Chondrocyte (in vitro differentiated cells): ENCODE measurements around the gene ZNF710. TPM values are rescaled to one million over a fixed set of nuclear protein-coding genes. Genes with fewer than 3 reads are reported as not detected.
"Not testable (repeated sequence)": the region's sequence is repeated elsewhere in the genome, so short reads cannot be mapped to it uniquely, and the experiment has no call there.

Experiments used
- DNase-seq: peaks from one replicate; pipeline ENCODE4 v3.0.0; 2021; ENCODE audit warnings: mixed read lengths, low spot score
- H3K27ac Mint-ChIP-seq: one replicate; pipeline ENCODE4 v1.8.0; 2021; ENCODE audit warnings: mild to moderate bottlenecking, moderate library complexity, mixed read lengths; ENCODE audit not compliant: unreplicated experiment
- H3K27me3 Mint-ChIP-seq: 2 replicates; pipeline ENCODE4 v1.8.0; 2021; ENCODE audit warnings: low read depth, mixed read lengths
- H3K36me3 Mint-ChIP-seq: 2 replicates; pipeline ENCODE4 v1.8.0; 2021; ENCODE audit warnings: low read depth, mixed read lengths
- H3K4me1 Mint-ChIP-seq: 2 replicates; pipeline ENCODE4 v1.8.0; 2021; ENCODE audit warnings: low read depth, mild to moderate bottlenecking, mixed read lengths
- H3K4me3 Mint-ChIP-seq: one replicate; pipeline ENCODE4 v1.8.0; 2021; ENCODE audit warnings: mild to moderate bottlenecking, moderate library complexity, mixed read lengths; ENCODE audit not compliant: unreplicated experiment
- H3K9me3 Mint-ChIP-seq: 2 replicates; pipeline ENCODE4 v1.8.0; 2021; ENCODE audit warnings: low read depth, mixed read lengths
- total RNA-seq: library from RNA; stranded (reverse); gene quantifications from 3 replicates; pipeline ENCODE4 v1.2.1, GENCODE V29; 2021
- TF ChIP-seq, protein P1 (sequence below): fragments of 200-600 bp; sonication (generic); IDR thresholded peaks from 2 replicates; pipeline ENCODE4 v1.5.0; 2021; ENCODE audit warnings: antibody characterized with exemption, mild to moderate bottlenecking, moderate library complexity

ZNF710 gene
- total RNA-seq, 1 donor from 2014 or later, result 12.9 TPM

DNA sequence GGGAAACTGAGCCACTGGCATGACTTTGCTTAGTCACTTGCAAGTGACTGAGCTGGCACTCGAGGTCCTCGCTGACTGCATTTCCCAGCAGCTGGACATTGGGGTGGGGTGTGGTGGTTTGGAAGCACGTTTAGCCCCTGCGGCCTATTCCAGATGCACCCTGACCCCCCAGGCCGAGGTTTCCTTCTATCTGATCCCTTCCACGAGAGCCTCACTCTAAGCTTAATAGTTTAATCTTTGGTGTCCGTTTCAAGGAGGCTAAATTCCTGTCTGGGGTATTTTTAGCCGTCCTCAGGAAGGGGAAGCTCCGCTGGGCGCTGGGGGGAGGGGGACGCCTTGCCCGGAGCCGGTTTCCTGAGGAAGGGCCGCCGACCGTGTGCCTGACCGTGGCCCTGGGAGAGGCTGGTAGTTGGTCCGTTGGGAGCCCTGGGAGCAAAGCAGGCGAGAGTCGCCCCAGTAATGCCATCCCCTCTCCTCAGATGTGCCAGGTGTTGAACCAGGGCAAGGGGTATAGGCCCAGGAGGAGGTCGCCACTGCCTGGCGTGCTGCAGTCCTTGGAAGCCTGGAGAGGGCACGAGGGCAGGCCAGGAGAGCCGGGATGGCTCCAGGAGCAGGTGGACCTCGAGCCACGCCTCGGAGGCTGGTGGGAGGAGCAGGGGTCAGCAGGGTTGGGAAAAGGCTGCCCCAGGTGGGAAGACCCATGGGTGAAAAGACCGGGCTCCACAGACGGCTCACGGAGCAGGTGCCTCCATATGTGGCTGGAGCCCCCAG lies 64.0 kb downstream of the ZNF710 start:
- DNase-seq, result no peak
- H3K27me3 Mint-ChIP-seq, result no peaks in the 10 kb centered on the region
- H3K36me3 Mint-ChIP-seq, result no peaks in the 10 kb centered on the region
- peak overlapping the region; percentile 80 for H3K27ac Mint-ChIP-seq
- TF ChIP-seq, protein P1, sequence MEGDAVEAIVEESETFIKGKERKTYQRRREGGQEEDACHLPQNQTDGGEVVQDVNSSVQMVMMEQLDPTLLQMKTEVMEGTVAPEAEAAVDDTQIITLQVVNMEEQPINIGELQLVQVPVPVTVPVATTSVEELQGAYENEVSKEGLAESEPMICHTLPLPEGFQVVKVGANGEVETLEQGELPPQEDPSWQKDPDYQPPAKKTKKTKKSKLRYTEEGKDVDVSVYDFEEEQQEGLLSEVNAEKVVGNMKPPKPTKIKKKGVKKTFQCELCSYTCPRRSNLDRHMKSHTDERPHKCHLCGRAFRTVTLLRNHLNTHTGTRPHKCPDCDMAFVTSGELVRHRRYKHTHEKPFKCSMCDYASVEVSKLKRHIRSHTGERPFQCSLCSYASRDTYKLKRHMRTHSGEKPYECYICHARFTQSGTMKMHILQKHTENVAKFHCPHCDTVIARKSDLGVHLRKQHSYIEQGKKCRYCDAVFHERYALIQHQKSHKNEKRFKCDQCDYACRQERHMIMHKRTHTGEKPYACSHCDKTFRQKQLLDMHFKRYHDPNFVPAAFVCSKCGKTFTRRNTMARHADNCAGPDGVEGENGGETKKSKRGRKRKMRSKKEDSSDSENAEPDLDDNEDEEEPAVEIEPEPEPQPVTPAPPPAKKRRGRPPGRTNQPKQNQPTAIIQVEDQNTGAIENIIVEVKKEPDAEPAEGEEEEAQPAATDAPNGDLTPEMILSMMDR, result no peak
- peaks cover 35% of the 10 kb centered on the region for H3K4me1 Mint-ChIP-seq
- H3K4me3 Mint-ChIP-seq, result peak overlapping the region; percentile 36
- no peaks in the 10 kb centered on the region for H3K9me3 Mint-ChIP-seq

DNA sequence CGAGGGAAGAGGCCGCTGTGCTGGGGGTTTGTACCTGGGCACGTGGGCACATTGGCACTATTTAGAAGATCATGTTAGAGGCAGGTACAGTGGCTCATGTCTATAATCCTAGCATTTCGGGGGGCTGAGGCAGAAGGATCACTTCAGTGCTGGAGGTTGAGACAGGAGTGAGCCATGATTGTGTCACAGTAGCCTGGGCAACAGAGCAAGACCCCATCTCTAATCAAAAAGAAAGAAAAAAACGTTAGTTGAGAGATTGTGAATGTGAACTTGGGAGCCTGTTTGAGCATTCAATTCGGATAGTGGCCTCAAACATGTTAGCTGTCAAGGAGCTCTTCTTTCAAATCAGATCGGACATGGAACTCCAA lies 64.5 kb downstream of the ZNF710 start:
- no peak overlapping the region for H3K4me3 Mint-ChIP-seq
- no peak overlapping the region for H3K27ac Mint-ChIP-seq
- H3K27me3 Mint-ChIP-seq, result no peaks in the 10 kb centered on the region
- TF ChIP-seq, protein P1, result no peak
- H3K4me1 Mint-ChIP-seq, result peaks cover 35% of the 10 kb centered on the region
- no peaks in the 10 kb centered on the region for H3K36me3 Mint-ChIP-seq
- H3K9me3 Mint-ChIP-seq, result no peaks in the 10 kb centered on the region
- DNase-seq, result no peak

DNA sequence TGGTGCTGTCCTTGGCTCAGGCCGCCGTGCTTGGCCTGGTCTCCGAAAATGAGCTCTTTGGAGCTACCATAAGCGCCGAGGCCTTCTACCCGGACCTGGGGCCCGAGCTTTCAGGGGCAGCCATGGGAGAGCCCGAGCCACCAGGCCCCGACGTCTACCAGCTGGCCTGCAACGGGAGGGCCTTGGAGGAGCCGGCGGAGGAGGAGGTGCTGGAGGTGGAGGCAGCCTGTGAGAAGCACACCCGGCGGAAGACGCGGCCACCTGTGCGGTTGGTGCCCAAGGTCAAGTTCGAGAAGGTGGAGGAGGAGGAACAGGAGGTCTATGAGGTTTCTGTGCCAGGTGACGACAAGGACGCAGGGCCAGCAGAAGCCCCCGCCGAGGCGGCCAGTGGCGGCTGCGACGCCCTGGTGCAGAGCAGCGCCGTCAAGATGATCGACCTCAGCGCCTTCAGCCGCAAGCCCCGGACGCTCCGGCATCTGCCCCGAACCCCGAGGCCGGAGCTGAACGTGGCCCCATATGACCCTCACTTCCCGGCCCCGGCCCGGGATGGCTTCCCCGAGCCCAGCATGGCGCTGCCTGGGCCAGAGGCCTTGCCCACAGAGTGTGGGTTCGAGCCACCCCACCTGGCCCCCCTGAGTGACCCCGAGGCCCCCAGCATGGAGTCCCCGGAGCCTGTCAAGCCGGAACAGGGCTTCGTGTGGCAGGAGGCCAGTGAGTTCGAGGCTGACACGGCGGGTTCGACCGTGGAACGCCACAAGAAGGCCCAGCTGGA lies 66.2 kb downstream of the ZNF710 start:
- no peaks in the 10 kb centered on the region for H3K36me3 Mint-ChIP-seq
- H3K4me3 Mint-ChIP-seq, result no peak overlapping the region
- TF ChIP-seq, protein P1, result no peak
- no peaks in the 10 kb centered on the region for H3K27me3 Mint-ChIP-seq
- H3K4me1 Mint-ChIP-seq, result peaks cover 32% of the 10 kb centered on the region
- no peaks in the 10 kb centered on the region for H3K9me3 Mint-ChIP-seq
- no peak overlapping the region for H3K27ac Mint-ChIP-seq
- no peak for DNase-seq

DNA sequence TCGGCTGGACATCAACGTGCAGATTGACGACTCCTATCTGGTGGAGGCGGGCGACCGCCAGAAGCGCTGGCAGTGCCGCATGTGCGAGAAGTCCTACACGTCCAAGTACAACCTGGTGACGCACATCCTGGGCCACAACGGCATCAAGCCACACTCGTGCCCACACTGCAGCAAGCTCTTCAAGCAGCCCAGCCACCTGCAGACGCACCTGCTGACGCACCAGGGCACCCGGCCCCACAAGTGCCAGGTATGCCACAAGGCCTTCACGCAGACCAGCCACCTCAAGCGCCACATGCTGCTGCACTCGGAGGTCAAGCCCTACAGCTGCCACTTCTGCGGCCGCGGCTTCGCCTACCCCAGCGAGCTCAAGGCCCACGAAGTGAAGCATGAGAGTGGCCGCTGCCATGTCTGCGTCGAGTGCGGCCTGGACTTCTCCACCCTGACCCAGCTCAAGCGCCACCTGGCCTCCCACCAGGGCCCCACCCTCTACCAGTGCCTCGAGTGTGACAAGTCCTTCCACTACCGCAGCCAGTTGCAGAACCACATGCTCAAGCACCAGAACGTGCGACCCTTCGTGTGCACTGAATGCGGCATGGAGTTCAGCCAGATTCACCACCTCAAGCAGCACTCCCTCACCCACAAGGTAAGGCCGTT lies 67.0 kb downstream of the ZNF710 start:
- H3K4me1 Mint-ChIP-seq, result peaks cover 28% of the 10 kb centered on the region
- TF ChIP-seq, protein P1, result no peak
- H3K9me3 Mint-ChIP-seq, result no peaks in the 10 kb centered on the region
- no peak overlapping the region for H3K27ac Mint-ChIP-seq
- H3K27me3 Mint-ChIP-seq, result no peaks in the 10 kb centered on the region
- no peak for DNase-seq
- no peak overlapping the region for H3K4me3 Mint-ChIP-seq
- H3K36me3 Mint-ChIP-seq, result no peaks in the 10 kb centered on the region

DNA sequence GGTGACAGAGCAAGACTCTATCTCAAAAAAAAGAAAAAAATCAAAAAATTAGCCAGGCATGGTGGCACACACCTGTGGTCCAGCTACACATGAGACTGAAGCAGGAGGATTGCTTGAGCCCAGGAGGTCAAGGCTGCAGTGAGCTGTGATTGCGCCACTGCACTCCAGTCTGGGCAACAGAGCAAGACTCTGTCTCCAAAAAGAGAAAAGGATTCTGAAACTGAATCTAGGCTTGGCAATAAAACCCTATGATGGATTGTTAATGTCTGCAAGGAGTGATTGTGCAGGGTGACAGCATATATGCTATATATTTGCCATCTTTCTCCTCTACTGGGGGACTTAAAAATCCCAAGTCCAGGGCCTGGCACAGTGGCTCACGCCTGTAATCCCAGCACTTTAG lies 69.5 kb downstream of the ZNF710 start:
- not testable (repeated sequence) for H3K4me3 Mint-ChIP-seq, H3K36me3 Mint-ChIP-seq, H3K27me3 Mint-ChIP-seq, H3K9me3 Mint-ChIP-seq, H3K4me1 Mint-ChIP-seq, DNase-seq
- H3K27ac Mint-ChIP-seq, result peak overlapping the region; percentile 70
